ENCODE data around the gene CD93.

The CD93 gene

GRCh38 chr20:23099791-23100719, 13.9 kb upstream of the CD93 start:
- ATAC-seq = no peak

- no peak for ATAC-seq
Measured at GRCh38 chr20:23097636-23098580, 11.8 kb upstream of the CD93 start.

DNA sequence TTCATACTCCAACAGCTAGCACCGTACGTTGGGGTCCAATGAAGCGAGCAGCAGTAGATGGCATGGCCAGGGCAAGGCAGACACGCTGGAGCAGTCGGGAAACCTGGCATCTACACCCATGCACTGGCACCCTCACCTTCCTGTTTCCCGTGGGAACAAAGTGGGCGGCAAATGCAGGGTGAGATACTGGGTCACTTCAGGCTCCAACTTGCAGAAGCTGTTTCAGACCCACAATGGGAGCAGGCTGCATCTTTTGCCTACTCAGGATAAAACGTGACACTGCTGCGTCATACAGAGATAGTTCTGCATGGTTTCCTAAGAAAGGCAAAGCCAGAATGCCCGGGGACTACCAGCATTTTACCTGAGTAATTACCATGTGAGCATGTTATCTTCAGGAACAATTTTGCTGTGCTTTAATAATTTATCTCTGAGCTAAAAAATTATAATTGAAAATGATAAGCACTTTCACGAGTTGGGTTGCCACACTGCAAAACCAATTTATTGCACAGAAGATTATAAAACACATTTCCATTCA, 10.9 kb upstream of the CD93 start:
- no peak for ATAC-seq

- ATAC-seq = no peak
Measured at GRCh38 chr20:23096097-23096496, 10.0 kb upstream of the CD93 start.

- no peak for ATAC-seq
Measured at GRCh38 chr20:23095499-23095898, 9.4 kb upstream of the CD93 start.

DNA sequence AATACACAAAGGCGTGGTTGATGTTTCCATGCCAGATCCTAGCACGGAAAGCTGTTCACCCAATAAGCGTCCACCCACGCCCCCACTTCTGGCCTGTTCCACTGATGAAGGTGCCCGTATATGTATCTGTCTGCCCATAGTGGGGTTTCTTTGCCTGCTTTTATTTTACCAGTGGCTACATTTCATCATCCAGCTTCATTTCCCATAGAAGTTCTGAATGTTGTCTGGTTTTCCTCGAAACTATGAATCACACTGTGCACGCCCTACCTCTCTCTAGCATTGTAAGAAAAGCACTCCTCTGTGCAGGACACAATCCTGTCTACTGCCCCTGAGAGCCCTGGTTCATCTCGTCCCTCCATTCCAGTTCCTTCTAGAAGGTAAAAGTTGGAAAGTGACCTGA, 8.8 kb upstream of the CD93 start:
- no peak for ATAC-seq

DNA sequence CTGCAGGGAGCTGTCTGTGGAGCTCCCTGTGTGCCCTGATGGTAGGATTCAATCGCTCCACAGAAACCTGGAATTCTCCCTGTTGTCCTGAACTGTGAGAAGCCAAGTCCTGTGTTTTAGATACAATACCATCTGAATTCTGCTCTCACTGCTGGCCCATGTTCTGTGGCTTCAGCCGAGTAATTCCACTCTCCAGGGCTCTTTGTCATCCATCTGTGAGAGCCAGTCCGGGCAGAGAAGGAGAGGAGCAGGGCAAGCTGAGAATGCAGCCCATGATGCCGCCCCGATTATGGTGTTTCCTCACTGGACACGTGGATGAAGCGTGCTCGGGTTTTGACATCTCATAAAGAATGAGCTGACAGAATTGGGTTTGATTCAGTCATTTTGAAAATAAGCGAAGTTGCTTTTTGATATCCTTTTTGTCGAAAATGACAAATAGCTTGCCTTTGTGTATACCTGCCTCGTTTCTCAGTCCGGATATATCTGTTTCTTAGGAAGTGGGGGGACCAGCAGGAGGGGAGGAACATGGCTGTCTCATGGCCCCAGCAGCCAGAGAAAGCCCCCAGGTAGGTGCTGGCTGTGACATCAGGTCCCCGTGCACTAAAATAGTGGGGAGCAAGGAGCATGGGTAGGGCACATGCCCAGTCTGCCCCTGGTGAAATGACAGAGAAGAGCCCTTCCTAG, 8.2 kb upstream of the CD93 start:
- ATAC-seq = no peak

DNA sequence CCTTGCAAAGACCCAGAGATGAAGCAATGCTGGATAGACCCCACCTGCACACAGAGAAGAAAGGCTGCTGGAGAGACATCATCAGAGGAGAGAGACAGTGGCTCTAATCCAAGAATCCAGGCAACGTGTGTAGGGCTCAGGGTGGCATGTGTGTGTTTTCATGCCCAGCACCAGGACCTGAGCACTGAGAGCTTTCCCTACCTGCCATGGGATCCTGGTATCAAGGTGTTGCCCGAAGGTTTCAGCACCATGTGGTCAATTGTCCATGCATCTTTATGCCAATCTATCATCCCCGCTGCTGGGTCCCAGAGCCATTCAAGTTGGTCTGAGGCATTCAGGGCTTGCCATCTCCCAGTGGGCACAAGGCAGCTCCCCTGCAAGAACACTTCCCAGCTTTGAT, 7.5 kb upstream of the CD93 start:
- no peak for ATAC-seq

GRCh38 chr20:23092861-23093495, 6.9 kb upstream of the CD93 start:
- no peak for ATAC-seq

- ATAC-seq = no peak
Measured at GRCh38 chr20:23092384-23092756, 6.2 kb upstream of the CD93 start.

DNA sequence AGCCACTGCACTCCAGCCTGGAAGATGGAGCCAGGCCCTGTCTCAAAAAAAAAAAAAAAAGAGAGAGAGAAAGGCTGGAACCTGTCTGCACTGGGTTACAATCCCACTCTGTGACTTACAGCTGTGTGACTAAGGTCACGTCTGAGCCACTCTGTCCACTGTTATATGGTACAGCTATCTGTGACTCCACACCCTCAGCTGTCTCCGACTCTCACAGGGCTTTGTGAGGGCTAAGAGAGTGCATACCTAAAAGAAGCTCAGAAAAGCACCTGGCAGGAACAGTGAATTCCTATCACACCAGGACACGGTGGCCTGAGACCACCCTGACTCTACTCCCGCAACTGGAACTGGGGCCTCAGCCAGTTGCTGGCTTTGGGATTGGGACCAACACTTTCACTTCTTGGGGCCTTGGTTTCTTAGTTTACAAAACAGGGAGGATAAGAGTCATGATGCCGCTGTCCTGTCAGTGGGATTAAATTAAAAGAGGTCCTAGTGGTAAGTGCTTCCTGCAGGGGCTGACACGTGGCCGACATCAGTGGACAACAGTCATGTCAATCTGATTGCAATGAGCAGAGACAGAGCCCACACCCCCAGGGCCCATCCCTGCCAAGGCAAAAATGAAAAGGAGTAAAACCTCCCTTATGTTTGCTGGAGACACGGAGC, 5.7 kb upstream of the CD93 start:
- no peak for ATAC-seq

GRCh38 chr20:23090878-23091277, 4.8 kb upstream of the CD93 start:
- no peak for ATAC-seq

- no peak for ATAC-seq
Measured at GRCh38 chr20:23090147-23090546, 4.0 kb upstream of the CD93 start.

DNA sequence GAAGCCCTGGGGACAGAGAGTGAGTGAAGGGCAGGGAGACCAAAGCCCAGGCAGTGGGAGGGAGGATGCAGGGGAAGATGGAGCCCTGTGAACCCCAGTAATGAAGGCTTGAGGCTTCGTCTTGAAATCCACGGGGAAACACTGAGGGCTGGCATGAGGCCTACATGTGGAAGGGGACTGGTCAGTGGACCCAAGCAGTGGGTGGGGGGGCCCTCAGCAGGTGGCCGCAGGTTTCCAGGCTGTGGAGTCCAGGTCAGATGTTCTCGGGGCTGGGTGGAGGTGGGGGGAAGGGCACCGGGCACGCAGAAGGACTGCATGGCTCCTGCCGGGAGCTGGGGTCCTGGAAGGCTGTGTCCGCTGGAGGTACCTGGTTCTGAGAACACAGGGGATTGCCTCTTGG, 2.7 kb upstream of the CD93 start:
- no peak for ATAC-seq

- ATAC-seq = no peak
Measured at GRCh38 chr20:23087587-23088251, 1.6 kb upstream of the CD93 start.

GRCh38 chr20:23086931-23087411, 847 bp upstream of the CD93 start:
- ATAC-seq = no peak

DNA sequence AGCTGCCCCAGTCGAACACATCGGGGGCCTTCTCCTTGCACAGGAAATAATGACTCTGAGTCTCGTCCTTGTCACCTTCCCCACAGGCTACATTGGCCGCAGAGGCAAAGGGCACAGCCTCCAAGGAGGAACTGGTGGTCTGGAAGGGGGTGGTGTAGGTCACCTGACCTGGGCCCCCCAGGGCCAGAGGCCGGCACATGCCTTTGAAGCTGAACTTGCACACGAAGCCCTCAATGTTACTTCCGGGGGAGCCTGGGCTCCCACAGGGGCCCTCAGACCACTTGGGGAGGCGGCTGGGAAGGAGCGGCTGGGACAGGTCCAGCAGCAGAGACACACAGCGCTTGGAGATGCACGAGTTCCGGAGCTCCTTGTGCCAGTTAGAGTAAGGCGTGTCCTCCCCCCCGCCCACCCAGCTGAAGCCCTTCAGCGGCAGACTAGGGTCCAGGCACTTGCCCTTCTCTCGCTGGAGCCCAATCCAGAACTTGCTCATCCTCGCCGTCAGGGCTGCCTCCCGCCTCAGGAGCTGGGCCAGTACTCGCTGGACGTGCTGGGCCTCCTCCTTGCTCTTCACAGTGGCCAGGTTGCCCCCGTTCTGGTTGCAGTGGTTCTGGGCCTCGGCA, 578 bp downstream of the CD93 start:
- ATAC-seq = no peak

DNA sequence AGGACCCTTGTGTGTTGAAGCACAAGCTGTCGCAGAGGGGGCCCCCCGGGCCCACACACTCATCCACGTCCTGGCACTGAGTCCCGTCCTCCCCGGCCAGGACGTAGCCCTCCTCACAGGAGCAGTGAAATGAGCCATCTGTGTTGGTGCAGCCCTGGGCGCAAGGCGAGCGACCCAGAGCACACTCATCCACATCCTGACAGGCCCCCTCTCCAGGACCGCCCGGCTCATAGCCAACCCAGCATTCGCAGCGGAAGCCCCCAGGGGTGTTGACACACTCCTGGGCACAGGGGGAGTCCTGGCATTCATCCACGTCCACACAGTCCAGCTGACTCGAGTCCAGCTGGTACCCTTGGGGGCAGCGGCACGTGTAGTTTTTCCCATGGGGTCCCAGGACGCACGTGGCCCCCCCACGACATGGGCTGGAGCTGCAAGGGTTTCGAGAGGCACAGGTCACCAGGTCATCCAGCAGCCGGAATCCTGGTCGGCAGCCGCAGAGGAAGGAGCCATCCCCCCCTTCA, 1.2 kb downstream of the CD93 start:
- no peak for ATAC-seq

GRCh38 chr20:23084282-23084844, 1.8 kb downstream of the CD93 start:
- ATAC-seq = no peak
